Measurements from ENCODE around the gene SLC38A11.

GRCh38 chr2:164896634-164897355, 58.5 kb downstream of the SLC38A11 start:
- no peak for TF ChIP-seq ARNT (IDR thresholded peaks at IDR 0.05)
- no peak for TF ChIP-seq FOXK2 (IDR thresholded peaks at IDR 0.05)
